GM21529 (cell line): Measurements from ENCODE around the gene PMEL.
"Not testable (repeated sequence)": the region's sequence is repeated elsewhere in the genome, so short reads cannot be mapped to it uniquely, and the experiment has no call there.

Experiments used
- ATAC-seq: cut with Tn5 transposase; IDR thresholded peaks from one replicate; pipeline ENCODE4 v1.9.1; 2021; ENCODE audit not compliant: unreplicated experiment

Gene PMEL

GRCh38 chr12:55925870-55926737 lies 39.7 kb downstream of the PMEL start:
- ATAC-seq: peak; percentile 4

- no peak for ATAC-seq
Measured at GRCh38 chr12:55925371-55925770, 40.5 kb downstream of the PMEL start.

- not testable (repeated sequence) for ATAC-seq
Measured at GRCh38 chr12:55923648-55924047, 42.2 kb downstream of the PMEL start.

- ATAC-seq: no peak
Measured at GRCh38 chr12:55922126-55922525, 43.7 kb downstream of the PMEL start.

- ATAC-seq: not testable (repeated sequence)
Measured at GRCh38 chr12:55919032-55919431, 46.8 kb downstream of the PMEL start.

GRCh38 chr12:55915482-55915859 lies 50.4 kb downstream of the PMEL start:
- ATAC-seq: no peak

GRCh38 chr12:55912908-55913307 lies 52.9 kb downstream of the PMEL start:
- ATAC-seq: no peak

- ATAC-seq: no peak
Measured at GRCh38 chr12:55909513-55909884, 56.3 kb downstream of the PMEL start.

- no peak for ATAC-seq
Measured at GRCh38 chr12:55908726-55909512, 56.9 kb downstream of the PMEL start.

GRCh38 chr12:55906056-55906455 lies 59.8 kb downstream of the PMEL start:
- no peak for ATAC-seq
